Measurements from ENCODE around the gene KANSL2.
A peak's percentile ranks its signal among the peaks of the same experiment; 100 is the strongest.
"Not testable (repeated sequence)": the region's sequence is repeated elsewhere in the genome, so short reads cannot be mapped to it uniquely, and the experiment has no call there.

KANSL2 gene

DNA sequence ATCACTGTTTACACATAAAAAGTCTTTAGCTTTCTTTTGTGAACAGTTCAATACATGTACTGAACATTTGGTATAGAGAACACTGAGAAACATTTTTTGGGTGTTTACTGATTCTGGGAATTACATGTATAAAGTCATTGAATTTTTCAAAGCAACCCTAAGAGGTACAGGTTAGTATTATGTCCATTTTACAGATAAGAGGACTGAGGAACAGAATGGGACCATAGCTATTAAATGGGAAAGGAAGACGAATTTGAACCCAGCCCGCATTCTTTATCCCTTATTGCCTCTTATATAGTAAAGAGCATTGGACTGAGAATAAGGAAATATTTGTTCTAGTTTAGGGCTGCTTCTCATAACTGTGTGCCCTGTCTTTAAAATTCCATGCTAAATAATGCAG is 889 bp upstream of the KANSL2 start:
- no peak for DNase-seq

DNA sequence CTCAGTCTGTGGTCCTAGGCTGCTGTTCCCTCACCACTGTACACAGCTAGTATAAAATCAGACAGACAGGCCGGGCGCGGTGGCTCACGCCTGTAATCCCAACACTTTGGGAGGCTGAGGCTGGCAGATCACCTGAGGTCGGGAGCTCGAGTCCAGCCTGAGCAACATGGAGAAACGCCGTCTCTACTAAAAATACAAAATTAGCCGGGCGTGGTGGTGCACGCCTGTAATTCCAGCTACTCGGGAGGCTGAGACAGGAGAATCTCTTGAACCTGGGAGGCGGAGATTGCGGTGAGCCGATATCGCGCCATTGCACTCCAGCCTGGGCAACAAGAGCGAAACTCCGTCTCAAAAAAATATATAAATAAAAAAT is 481 bp upstream of the KANSL2 start:
- not testable (repeated sequence) for DNase-seq

DNA sequence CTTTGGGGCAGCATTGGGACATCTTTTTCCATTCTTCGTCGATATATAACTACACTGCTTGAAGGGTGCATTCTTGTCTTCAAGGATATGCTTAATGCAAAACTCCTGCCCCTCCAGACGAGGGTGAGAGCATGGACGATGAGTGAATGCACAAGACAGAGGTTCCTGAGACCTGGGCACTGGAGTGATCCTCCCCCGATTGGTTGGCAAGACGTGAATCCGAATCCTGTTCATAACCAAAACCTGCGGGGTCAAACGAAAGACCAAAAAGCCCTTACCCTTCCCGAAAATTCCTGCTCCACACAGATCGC is 684 bp downstream of the KANSL2 start:
- no peak for DNase-seq

DNA sequence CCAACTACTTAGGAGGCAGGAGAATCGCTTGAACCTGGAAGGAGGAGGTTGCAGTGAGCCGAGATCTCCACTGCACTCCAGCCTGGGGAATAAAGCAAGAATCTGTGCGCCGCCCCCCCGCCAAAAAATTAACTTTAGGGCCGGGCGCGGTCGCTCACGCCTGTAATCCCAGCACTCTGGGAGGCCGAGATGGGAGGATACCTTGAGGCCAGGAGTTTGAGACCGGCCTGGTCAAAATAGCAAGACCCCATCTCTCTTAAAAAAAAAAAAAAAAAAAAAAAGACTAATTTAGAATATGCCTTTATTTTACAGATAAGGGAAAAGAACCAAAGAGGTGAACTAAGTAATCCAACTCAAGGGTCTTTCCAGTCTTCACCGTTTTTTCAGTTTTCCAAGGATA is 1.2 kb downstream of the KANSL2 start:
- peak in 1 of 2 experiments; percentile 0 for DNase-seq

GRCh38 chr12:48678551-48679185 is 3.4 kb downstream of the KANSL2 start:
- DNase-seq = no peak

DNA sequence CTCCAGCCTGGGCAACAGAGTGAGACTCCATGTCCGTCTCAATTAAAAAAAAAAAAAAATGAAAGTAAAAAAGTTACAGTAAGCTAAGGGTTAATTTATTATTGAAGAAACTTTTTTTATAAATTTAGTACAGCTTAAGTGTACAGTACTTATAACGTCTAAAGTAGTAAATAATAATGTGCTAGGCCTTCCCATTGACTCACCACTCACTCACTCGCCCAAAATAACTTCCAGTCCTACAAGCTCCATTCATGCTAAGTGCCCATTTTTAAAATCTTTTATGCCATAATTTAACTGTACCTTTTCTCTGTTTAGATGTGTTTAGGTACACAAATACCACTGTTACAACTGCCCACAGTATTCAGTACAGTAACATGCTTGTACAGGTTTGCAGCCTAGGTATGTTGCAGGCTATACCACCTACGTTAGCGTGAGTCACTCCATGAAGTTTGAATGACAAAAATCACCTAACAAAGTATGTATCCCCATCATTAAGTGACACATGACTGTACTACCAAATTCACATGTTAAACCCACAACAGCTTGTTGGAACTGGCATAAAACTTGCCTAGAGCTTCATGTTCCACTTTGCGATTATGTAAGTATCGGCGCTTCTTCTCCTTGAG is 10.7 kb downstream of the KANSL2 start:
- no peak for DNase-seq

DNA sequence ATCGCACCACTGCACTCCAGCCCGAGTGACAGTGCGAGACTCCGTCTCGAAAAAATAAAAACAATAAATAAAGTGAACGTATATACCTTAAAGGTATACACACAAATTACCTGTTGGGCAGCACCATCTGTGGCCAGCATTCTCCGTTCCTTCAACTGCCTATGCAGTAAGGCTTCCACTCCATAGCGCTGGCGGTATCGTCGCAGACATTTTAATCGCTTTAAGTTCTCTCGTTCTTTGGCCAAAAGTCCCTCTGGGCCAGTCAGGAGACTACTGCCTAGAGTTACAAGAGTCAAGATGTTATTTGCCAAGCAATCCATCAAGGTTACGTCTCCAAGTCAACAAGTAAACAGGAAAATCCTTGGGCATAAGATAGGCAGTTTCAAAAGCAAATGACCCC is 13.0 kb downstream of the KANSL2 start:
- no peak for DNase-seq

- no peak for DNase-seq
Observed at GRCh38 chr12:48659863-48660262, 22.2 kb downstream of the KANSL2 start.

DNA sequence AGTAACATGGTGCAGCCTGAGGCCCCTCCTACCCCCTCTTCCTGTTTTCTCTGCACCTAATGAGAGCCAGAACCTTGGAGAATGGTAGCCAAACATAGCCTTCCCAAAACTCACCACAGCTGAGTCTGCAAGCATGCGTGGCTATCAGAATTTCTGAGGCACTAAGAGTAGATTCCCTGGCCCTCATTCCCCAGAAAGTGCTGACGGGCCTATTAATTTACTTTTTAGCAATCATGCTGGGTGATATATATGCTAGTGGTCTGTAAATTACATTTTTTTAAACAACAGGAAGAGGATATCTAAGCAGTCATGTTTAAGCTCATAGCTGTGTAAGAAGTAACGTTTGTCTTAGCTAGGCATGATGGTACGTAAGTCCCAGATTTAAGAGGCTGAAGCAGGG is 30.4 kb downstream of the KANSL2 start:
- DNase-seq = no peak

DNA sequence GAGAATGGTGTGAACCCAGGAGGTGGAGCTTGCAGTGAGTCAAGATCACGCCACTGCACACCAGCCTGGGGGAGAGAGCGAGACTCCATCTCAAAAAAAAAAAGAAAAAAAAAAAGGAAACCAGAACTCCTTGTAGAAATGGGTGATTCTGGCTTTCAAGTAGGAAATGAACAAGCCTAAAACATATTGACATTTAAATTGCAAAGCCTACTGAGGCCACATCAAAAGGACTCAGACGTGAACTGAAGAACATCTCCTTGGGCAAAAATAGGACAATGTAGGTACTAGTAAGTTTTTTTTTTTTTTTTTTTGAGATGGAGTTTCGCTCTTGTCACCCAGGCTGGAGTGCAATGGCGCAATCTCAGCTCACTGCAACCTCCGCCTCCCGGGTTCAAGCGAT is 36.7 kb downstream of the KANSL2 start:
- not testable (repeated sequence) for DNase-seq

GRCh38 chr12:48643011-48643410 is 39.0 kb downstream of the KANSL2 start:
- DNase-seq = no peak

DNA sequence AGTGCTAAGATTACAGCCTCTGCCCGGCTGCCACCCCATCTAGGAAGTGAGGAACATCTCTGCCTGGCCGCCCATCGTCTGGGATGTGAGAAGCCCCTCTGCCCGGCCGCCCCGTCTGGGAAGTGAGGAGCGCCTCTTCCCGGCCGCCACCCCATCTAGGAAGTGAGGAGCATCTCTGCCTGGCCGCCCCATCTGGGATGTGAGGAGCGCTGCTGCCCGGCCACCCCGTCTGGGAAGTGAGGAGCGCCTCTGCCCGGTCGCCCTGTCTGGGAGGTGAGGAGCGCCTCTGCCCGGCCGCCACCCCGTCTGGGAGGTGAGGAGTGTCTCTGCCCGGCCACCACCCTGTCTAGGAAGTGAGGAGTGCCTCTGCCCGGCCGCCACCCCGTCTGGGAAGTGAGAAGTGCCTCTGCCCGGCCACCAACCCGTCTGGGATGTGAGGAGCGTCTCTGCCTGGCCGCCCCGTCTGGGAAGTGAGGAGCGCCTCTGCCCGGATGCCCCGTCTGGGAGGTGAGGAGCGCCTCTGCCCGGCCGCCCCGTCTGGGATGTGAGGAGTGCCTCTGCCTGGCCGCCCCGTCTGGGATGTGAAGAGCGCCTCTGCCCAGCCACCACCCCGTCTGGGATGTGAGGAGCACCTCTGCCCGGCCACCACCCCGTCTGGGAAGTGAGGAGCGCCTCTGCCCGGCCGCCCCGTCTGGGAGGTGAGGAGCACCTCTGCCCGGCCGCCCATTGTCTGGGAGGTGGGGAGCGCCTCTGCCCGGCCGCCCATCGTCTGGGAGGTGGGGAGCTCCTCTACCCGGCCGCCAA is 40.1 kb downstream of the KANSL2 start:
- not testable (repeated sequence) for DNase-seq

- no peak for DNase-seq
Observed at GRCh38 chr12:48640854-48641253, 41.2 kb downstream of the KANSL2 start.

GRCh38 chr12:48640428-48640827 is 41.6 kb downstream of the KANSL2 start:
- DNase-seq = no peak

DNA sequence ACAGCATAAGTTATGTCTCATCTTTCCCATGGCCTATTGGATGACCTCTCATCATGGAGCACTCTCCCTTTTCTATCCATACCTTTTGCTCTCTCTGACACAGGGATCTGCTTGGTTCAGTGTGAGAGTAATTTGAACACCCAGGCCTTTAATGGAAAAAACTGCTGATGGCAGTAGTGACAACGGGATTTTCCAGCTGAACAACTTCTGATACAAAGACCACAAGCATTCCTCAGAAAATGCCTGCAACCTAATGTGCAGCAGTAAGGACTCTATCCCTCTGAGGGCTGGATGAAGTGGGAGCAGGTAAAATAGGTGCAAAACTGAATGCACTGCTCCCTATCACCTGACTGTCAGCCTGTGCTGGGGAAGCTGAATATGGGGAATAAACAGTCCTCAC is 51.0 kb downstream of the KANSL2 start:
- DNase-seq = no peak

GRCh38 chr12:48630346-48630745 is 51.7 kb downstream of the KANSL2 start:
- no peak for DNase-seq

- no peak for DNase-seq
Observed at GRCh38 chr12:48629541-48629940, 52.5 kb downstream of the KANSL2 start.

- DNase-seq = no peak
Observed at GRCh38 chr12:48627556-48627955, 54.5 kb downstream of the KANSL2 start.

DNA sequence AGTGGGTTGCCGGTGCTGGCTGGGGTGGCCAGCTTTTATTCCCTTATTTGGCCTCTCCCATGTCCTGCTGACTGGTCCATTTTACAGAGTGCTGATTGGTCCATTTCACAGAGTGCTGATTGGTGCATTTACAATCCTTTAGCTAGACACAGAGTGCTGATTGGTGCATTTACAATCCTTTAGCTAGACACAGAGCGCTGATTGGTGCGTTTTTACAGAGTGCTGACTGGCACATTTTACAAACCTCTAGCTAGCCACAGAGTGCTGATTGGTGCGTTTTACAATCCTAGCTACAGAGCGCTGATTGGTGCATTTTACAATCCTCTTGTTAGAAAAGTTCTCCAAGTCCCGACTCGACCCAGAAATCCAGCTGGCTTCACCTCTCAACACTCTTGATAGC is 59.0 kb downstream of the KANSL2 start:
- DNase-seq = not testable (repeated sequence)

DNA sequence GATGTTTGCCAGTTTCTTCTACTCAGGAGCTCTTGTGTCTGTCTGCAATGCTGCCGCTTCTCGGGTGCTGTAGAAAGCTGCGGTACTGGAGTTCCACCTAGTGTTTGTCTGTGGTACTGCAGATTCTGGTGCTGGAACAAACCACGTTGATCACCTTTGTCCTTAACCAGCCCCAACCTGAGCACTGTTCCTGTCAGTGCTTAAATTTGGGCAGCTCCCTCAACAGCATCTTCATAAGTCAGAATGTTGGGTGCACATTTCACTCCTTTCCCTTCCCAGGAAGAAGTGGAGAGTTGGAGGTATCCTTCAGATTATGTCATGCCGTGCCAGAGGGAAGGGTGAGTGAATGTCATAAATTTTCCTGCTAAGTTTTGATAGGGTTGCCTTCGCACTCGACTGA is 63.5 kb downstream of the KANSL2 start:
- peak; percentile 69 to 79 for DNase-seq

GRCh38 chr12:48615681-48616080 is 66.4 kb downstream of the KANSL2 start:
- peak in 1 of 2 experiments; percentile 15 for DNase-seq

DNA sequence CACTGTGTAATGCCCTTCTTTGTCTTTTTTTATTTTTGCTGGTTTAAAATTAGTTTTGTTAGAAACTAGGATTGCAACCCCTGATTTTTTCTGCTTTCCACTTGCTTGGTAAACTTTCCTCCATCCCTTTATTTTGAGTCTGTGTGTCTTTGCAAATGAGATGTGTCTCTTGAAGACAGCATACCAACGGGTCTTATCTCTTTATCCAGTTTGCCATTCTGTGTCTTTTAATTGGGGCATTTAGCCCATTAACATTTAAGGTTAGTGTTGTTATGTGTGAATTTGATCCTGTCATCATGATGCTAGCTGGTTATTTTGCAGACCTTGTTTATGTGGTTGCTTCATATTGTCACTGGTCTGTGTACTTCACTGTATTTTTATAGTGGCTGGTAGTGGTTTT is 68.7 kb downstream of the KANSL2 start:
- no peak for DNase-seq
